GM18505 (cell line): ENCODE results near the gene SLC16A14.
A peak's percentile ranks its signal among the peaks of the same experiment; 100 is the strongest.

ENCODE experiments used
- ATAC-seq: cut with Tn5 transposase; IDR thresholded peaks from one replicate; pipeline ENCODE4 v1.9.1; 2021; ENCODE audit not compliant: unreplicated experiment
- POLR2A ChIP-seq: IDR thresholded peaks from 4 replicates; pipeline ENCODE4 v1.6.1; 2011; ENCODE audit warnings: borderline replicate concordance; ENCODE audit not compliant: insufficient read depth, insufficient read length; ENCODE audit errors: extremely low read depth

SLC16A14 gene

GRCh38 chr2:230012267-230012884 lies 56.3 kb downstream of the SLC16A14 start:
- no peak for ATAC-seq
- no peak for TF ChIP-seq POLR2A

- no peak for ATAC-seq
- no peak for TF ChIP-seq POLR2A
Measured at GRCh38 chr2:230011617-230012016, 57.1 kb downstream of the SLC16A14 start.

- TF ChIP-seq POLR2A: no peak
- ATAC-seq: no peak
Measured at GRCh38 chr2:230010501-230010900, 58.2 kb downstream of the SLC16A14 start.

GRCh38 chr2:230008708-230009066 lies 60.0 kb downstream of the SLC16A14 start:
- ATAC-seq: no peak
- TF ChIP-seq POLR2A: no peak

GRCh38 chr2:230007931-230008707 lies 60.6 kb downstream of the SLC16A14 start:
- no peak for ATAC-seq
- no peak for TF ChIP-seq POLR2A

- TF ChIP-seq POLR2A: no peak
- peak; percentile 87 for ATAC-seq
Measured at GRCh38 chr2:230000118-230000841, 68.4 kb downstream of the SLC16A14 start.

GRCh38 chr2:229997565-229997964 lies 71.2 kb downstream of the SLC16A14 start:
- no peak for ATAC-seq

GRCh38 chr2:229996320-229996719 lies 72.4 kb downstream of the SLC16A14 start:
- no peak for TF ChIP-seq POLR2A
- ATAC-seq: no peak

More at GRCh38 chr2:229997565-229997964, 71.2 kb downstream of the SLC16A14 start:
- no peak for TF ChIP-seq POLR2A

GRCh38 chr2:229993236-229993635 lies 75.5 kb downstream of the SLC16A14 start:
- no peak for ATAC-seq
- TF ChIP-seq POLR2A: no peak
